HEK293T (cell line): Measurements from ENCODE around the gene SIAH1.

Experiments used
- BHLHE40 ChIP-seq: fragments of 450-650 bp; IDR thresholded peaks from 2 replicates; pipeline ENCODE4 v1.6.1; 2016; ENCODE audit warnings: mild to moderate bottlenecking, moderate library complexity, borderline replicate concordance
- ELF4 ChIP-seq: fragments of 450-650 bp; IDR thresholded peaks from 2 replicates; pipeline ENCODE4 v1.6.1; 2017; ENCODE audit warnings: antibody characterized with exemption
- FOXA1 ChIP-seq: fragments of 450-650 bp; IDR thresholded peaks from 2 replicates; pipeline ENCODE4 v1.6.1; 2016; ENCODE audit warnings: mild to moderate bottlenecking
- FOXK2 ChIP-seq: fragments of 450-650 bp; IDR thresholded peaks from 2 replicates; pipeline ENCODE4 v1.6.1; 2016; ENCODE audit warnings: mild to moderate bottlenecking
- FOXM1 ChIP-seq: fragments of 450-650 bp; IDR thresholded peaks from 2 replicates; pipeline ENCODE4 v1.6.1; 2017; ENCODE audit warnings: mild to moderate bottlenecking, borderline replicate concordance
- HDGF ChIP-seq: fragments of 450-650 bp; IDR thresholded peaks from 2 replicates; pipeline ENCODE4 v1.6.1; 2017; ENCODE audit warnings: antibody characterized with exemption, borderline replicate concordance
- LEF1 ChIP-seq: fragments of 450-650 bp; IDR thresholded peaks from 2 replicates; pipeline ENCODE4 v1.6.1; 2017; ENCODE audit warnings: mild to moderate bottlenecking, borderline replicate concordance
- NFRKB ChIP-seq: fragments of 450-650 bp; IDR thresholded peaks from 2 replicates; pipeline ENCODE4 v1.6.1; 2016; ENCODE audit warnings: mild to moderate bottlenecking, moderate library complexity
- SP1 ChIP-seq: fragments of 450-650 bp; IDR thresholded peaks from 2 replicates; pipeline ENCODE4 v1.6.1; 2017
- TARDBP ChIP-seq: fragments of 450-650 bp; IDR thresholded peaks from 2 replicates; pipeline ENCODE4 v1.6.1; 2016

DNA sequence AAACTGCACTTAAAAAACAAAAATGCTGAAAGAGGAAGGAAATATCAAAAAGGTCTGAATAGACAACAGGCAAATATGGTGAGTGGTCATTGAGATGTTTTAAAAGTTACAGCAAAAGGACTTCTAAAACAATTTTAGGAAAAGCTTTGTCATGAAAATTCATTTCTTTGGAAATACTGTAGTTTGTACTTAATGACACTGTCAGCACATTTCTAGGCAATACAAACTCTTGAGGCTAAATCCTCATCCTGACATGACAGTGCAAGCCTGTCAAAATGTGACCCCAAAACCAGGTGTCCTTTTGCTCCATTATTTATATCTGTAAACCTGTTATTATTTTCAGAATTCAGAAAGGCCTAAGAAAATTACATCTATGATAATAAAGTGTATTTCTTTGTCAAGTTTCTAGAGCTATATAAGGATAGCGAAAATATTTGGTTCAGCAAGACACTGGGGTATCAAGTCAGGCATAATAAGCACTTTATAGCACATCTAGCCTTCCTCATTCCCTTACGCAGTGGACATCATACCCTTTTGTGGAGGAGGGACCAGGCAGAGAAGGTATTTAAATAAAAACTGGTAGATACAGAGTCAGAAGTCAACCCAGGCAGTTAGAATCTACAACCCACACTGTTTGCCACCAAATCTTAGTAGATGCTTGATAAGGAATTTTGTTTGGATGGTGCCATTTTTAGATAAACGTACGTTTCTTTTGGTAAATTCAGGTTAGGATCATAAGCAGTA, 28.4 kb downstream of the SIAH1 start:
- TF ChIP-seq SP1 = no peak
- TF ChIP-seq LEF1 = no peak
- no peak for TF ChIP-seq ELF4
- no peak for TF ChIP-seq NFRKB
- TF ChIP-seq FOXM1 = no peak
- TF ChIP-seq TARDBP = no peak
- no peak for TF ChIP-seq BHLHE40
- no peak for TF ChIP-seq HDGF
- TF ChIP-seq FOXK2 = no peak
- no peak for TF ChIP-seq FOXA1
